ENCODE measurements around the gene LHB.
A peak's percentile ranks its signal among the peaks of the same experiment; 100 is the strongest.

Gene LHB

GRCh38 chr19:49014123-49014869, 2.6 kb downstream of the LHB start:
- DNase-seq (ENCODE audit: low spot score): no peak
- no peak for FAIRE-seq

DNA sequence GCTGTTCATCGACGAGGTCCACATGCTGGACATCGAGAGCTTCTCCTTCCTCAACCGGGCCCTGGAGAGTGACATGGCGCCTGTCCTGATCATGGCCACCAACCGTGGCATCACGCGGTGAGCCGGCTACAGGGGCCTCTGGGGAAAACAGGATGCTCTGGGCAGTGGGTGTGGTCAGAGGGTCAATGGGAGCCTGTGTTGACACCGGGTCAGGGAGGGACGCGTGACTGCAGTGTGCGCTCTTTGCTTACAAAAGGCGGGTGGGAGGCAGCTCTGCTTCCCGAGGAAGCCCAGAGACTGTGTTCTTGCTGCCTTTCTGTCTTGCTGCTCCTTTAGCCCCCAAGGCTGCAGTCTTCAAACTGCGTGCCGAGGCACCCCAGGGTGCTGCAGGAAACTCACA, 5.7 kb downstream of the LHB start:
- FAIRE-seq: no peak
- no peak for DNase-seq (ENCODE audit: low spot score)

- no peak for FAIRE-seq
- DNase-seq (ENCODE audit: low spot score): no peak
These were observed 6.4 kb downstream of the LHB start for GRCh38 chr19:49010453-49010852.

GRCh38 chr19:49009828-49010227, 7.1 kb downstream of the LHB start:
- no peak for FAIRE-seq
- no peak for DNase-seq (ENCODE audit: low spot score)

- DNase-seq (ENCODE audit: low spot score): no peak
- FAIRE-seq: no peak
These were observed 10.0 kb downstream of the LHB start for GRCh38 chr19:49006905-49007304.

DNA sequence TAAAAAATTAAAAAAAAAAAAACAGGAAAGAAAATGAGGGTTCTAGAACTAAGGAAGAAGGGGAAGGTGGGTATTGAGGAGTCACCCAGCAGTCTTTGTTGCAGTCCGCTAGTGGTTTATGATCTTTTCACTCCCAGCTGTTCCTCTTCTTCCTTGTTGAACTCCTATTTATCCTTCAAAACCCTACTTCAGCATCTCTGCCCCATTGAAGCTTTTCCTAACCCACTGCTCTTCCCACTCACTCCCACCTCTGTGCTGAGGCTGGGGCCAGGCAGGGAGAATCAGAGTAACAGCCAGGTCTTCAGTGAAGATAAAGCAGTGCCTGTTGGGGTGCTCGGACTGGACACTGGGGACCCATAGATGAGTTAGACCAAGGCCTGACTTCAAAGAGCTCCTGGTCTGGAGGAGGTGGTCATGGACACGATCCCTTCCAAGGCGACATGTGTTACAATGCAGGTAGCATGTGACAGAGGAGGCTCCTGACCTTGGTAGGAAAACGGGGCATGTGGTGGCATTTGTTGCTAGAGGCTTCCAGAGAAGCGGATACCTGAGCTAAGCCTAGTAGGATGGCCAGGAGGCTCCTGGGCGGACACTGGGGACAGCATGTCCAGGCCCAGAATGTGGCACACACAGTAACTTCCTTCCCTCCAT, 11.8 kb downstream of the LHB start:
- DNase-seq (ENCODE audit: low spot score): no peak
- no peak for FAIRE-seq

DNA sequence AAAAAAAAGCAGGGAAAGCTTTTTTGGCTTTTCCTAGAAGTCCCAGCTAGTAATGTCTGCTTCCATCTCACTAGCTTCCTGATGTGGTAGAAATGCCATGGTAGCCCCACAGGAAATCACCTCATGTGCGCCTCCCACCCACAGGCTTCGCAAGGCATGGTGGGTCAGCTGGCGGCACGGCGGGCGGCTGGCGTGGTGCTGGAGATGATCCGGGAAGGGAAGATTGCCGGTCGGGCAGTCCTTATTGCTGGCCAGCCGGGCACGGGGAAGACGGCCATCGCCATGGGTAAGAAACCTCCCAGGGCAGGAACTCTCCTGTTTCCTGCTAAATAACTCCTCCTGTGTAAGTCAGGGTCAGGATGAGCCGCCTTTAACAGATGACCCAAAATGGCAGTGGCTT, 12.8 kb downstream of the LHB start:
- FAIRE-seq (no peak), DNase-seq (ENCODE audit: low spot score) (no peak)

- FAIRE-seq (no peak), DNase-seq (ENCODE audit: low spot score) (peak; percentile 53)
These were observed 17.2 kb downstream of the LHB start for GRCh38 chr19:48999481-49000325.

DNA sequence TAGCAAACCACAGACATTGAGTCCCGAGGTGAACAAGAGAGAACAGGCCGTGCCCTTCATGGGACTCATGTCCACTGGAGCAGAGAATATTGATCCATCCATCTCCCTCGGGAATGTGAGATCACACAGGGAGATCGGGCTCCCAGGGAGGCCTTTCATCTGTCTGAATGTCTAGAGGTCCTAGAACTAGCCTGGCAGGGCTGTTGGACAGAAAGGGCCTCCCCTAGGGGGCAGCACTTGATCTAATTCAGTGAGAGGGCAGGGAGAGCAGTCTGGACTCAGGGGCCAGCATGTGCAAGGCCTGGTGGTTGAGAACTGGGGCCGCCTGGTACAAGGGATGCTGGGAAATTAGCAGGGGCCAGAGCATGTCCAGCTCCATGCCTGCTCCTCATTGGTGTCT, 18.9 kb downstream of the LHB start:
- DNase-seq (ENCODE audit: low spot score) (peak; percentile 41), FAIRE-seq (no peak)

GRCh38 chr19:48994035-48994386, 22.9 kb downstream of the LHB start:
- FAIRE-seq (no peak), DNase-seq (ENCODE audit: low spot score) (no peak)

- FAIRE-seq (peak; percentile 89), DNase-seq (ENCODE audit: low spot score) (peak; percentile 99)
These were observed 23.5 kb downstream of the LHB start, which contains the start of the genes GYS1 and RUVBL2 for GRCh38 chr19:48993175-48994034. TSS of gene GYS1 (minus strand) at chr19:48993309. CDS start at chr19:48993112, 197 bp downstream. TSS of gene RUVBL2 (plus strand) at chr19:48993887. CDS start at chr19:48993912, 25 bp downstream.

- no peak for DNase-seq (ENCODE audit: low spot score)
- no peak for FAIRE-seq
These were observed 24.2 kb downstream of the LHB start for GRCh38 chr19:48992581-48993174.

DNA sequence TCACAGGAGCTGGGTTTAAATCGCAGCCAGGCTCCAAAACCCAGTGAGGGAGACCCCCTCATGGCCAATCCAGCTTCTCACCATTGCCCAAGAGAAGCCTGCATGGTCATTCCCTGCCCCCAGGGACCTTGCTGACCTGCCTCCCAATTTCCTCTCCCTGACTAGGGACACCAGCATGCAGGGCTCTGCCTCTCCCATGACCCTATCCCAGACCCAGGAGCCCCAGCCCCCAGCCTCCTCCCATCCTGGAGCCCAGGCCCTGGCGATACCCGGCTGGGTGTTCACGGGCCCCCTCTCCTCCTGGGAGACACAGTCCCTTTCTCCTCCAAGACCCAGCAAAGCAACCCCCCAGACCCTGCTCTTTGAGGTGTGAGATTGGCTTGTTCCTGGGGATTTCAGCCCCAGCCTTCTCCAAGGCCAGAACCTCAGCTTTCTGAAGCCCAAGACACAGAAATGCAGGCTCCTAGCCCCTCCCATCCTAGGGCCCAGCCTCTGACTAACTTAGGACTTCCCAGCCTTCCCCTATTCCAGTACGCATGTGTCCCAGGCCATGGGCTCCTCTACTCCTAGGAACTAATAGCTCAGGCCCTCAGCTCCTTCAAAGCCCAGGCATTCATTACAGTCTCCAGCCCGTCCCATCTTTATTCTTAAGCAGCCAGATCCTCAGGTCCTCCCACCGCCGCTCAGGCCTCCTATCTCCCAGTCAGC, 24.9 kb downstream of the LHB start:
- DNase-seq (ENCODE audit: low spot score): peak; percentile 70
- no peak for FAIRE-seq

- FAIRE-seq: no peak
- no peak for DNase-seq (ENCODE audit: low spot score)
These were observed 25.8 kb downstream of the LHB start for GRCh38 chr19:48991011-48991609.

DNA sequence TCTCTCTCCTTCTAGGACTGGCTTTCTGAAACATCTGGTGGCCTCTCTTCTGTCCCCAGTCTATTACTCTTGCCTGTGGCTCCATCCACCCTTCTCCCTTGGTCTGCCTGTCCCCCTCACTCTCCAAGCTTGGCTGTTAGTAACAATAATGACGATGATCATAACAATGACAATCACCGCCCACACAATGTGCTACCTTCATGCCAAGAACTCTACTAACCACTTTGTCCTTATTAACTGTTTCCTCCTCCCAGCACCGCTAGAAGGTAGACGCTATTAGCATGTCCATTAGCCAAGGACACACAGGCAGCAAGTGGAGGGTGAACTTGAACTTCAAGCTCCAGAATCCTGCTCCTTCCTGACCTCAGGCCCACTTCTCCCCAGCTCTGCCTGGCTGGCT, 26.5 kb downstream of the LHB start:
- no peak for DNase-seq (ENCODE audit: low spot score)
- FAIRE-seq: no peak

GRCh38 chr19:48989701-48990291, 27.1 kb downstream of the LHB start:
- no peak for FAIRE-seq

GRCh38 chr19:48988860-48989259, 28.0 kb downstream of the LHB start:
- DNase-seq (ENCODE audit: low spot score) (no peak), FAIRE-seq (no peak)

More at GRCh38 chr19:48989701-48990291, 27.1 kb downstream of the LHB start:
- DNase-seq (ENCODE audit: low spot score): no peak

DNA sequence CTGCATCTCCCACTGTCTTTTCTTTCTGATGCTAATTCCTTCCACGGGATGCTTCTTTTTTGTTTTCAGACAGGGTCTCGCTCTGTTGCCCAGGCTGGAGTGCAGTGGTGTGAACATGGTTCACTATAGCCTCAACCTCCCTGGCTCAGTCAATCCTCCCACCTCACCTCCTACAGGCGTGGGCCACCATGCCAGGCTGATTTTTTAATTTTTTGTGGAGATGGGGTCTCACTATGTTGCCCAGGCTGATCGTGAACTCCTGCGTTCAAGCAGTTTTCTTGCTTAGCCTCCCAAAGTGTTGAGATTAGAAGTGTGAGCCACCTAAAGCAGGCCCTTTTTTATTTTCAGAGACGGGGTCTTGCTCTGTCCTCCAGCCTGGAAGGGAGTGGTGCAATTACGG, 28.6 kb downstream of the LHB start:
- DNase-seq (ENCODE audit: low spot score): no peak

GRCh38 chr19:48987323-48987722, 29.6 kb downstream of the LHB start:
- DNase-seq (ENCODE audit: low spot score) (no peak), FAIRE-seq (no peak)

More for the DNA sequence above, 28.6 kb downstream of the LHB start:
- FAIRE-seq: no peak

All from urothelium cell line (cell line).